Stomach (tissue), 4 donors: ENCODE data around the gene RNF6.

Experiments used
- CTCF ChIP-seq, 7 experiments: fragments of 450-650 bp in 4 of 7; fragments of 200-600 bp in 3 of 7; sonication (generic) in 3 of 7; IDR thresholded peaks; one replicate each; pipeline ENCODE4 v1.5.1; 2016 to 2019; ENCODE audit warnings: antibody characterized with exemption in 7 of 7, control low read depth in 2 of 7, mild to moderate bottlenecking in 1 of 7
- EP300 ChIP-seq: sonication (generic); formaldehyde crosslinking; IDR thresholded peaks from one replicate; pipeline ENCODE4 v1.6.1; 2017; ENCODE audit warnings: antibody characterized with exemption
- POLR2A ChIP-seq, 4 donors: fragments of 450-650 bp; IDR thresholded peaks; one replicate each; pipeline ENCODE4 v1.6.1; 2016; ENCODE audit warnings: antibody characterized with exemption in 4 of 4, control low read depth in 2 of 4, mild to moderate bottlenecking in 1 of 4, moderate library complexity in 1 of 4
- POLR2AphosphoS5 ChIP-seq, 3 donors: sonication (generic); formaldehyde crosslinking; IDR thresholded peaks; one replicate each; pipeline ENCODE4 v1.6.1; 2016; ENCODE audit warnings: antibody characterized with exemption in 3 of 3

GRCh38 chr13:26229080-26229615 lies 7.0 kb upstream of the RNF6 start:
- TF ChIP-seq EP300 (no peak), CTCF (IDR thresholded peaks at IDR 0.05) (no peak), POLR2AphosphoS5 (IDR thresholded peaks at IDR 0.05) (no peak), POLR2A (IDR thresholded peaks at IDR 0.05) (no peak)
